BE2C (cell line): ENCODE measurements around the gene GIPR. TPM values are rescaled to one million over a fixed set of nuclear protein-coding genes. Genes with fewer than 3 reads are reported as not detected.
"Not testable (repeated sequence)": the region's sequence is repeated elsewhere in the genome, so short reads cannot be mapped to it uniquely, and the experiment has no call there.

ENCODE experiments used
- DNase-seq: peaks from one replicate; pipeline ENCODE4 v3.0.0-alpha.2; 2020
- H3K27me3 ChIP-seq: fragments of 250-450 bp; sonication (Bioruptor Pico); 2 replicates; pipeline ENCODE4 v1.5.1; 2020; ENCODE audit warnings: mild to moderate bottlenecking
- H3K36me3 ChIP-seq: fragments of 250-450 bp; sonication (Bioruptor Pico); 2 replicates; pipeline ENCODE4 v1.5.1; 2020; ENCODE audit warnings: mild to moderate bottlenecking
- H3K4me1 ChIP-seq: fragments of 250-450 bp; sonication (Bioruptor Pico); 2 replicates; pipeline ENCODE4 v1.5.1; 2020
- H3K4me3 ChIP-seq: 2 replicates; pipeline ENCODE4 v1.5.1; 2011; ENCODE audit warnings: low read depth, low read length
- H3K9me3 ChIP-seq: fragments of 250-450 bp; sonication (Bioruptor Pico); 2 replicates; pipeline ENCODE4 v1.5.1; 2020
- CTCF ChIP-seq: IDR thresholded peaks from 2 replicates; pipeline ENCODE4 v1.5.1; 2012; ENCODE audit warnings: mild to moderate bottlenecking, low read depth, low read length
- polyA plus RNA-seq: library from polyadenylated mRNA; unstranded; fragments of >200 nt; gene quantifications from one replicate; pipeline ENCODE4 v1.2.1, GENCODE V29; 2012; ENCODE audit warnings: low read depth, missing spikeins; ENCODE audit not compliant: insufficient read length, insufficient read depth

The GIPR gene
- polyA plus RNA-seq, result 1.2 TPM

GRCh38 chr19:45667620-45668341 is at the start of gene GIPR:
GIPR (plus strand) TSS chr19:45668221; CDS start chr19:45669521, 1,300 bp downstream.
- no peak for TF ChIP-seq CTCF
- Histone ChIP-seq H3K4me3 (peak within 1 kb of the TSS; percentile 58), H3K4me1 (no peaks in the 10 kb centered on the region; the same call in 1 of the 2 replicates), H3K36me3 (no peaks in the 10 kb centered on the region), H3K9me3 (no peaks in the 10 kb centered on the region; the same call in 1 of the 2 replicates), H3K27me3 (peaks cover 25% of the 10 kb centered on the region)
- peak; percentile 55 for DNase-seq

DNA sequence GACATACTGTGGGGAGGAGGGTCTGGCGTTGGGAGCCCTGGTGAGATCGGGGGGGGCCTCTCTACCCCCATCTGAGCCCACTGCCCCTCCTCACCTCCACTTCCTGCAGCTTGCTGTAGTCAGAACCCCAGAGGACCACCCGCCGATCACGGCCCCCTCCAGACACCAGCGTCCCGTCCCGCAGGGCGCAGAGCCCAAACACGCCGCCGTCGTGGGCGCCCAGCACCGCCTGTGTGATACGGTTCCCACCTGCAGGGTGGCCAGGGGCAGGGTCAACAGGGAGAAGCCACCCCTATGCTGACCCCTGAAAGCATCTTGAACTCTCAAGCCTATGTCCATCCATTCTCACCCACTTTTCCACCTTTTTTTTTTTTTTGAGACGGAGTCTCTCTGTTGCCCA is 46.6 kb upstream of the GIPR start:
- Histone ChIP-seq H3K4me1 (peaks cover 1% of the 10 kb centered on the region), H3K36me3 (no peaks in the 10 kb centered on the region), H3K27me3 (no peaks in the 10 kb centered on the region), H3K4me3 (no peak overlapping the region), H3K9me3 (no peaks in the 10 kb centered on the region)
- no peak for DNase-seq
- TF ChIP-seq CTCF, result no peak

- DNase-seq, result no peak
- no peak overlapping the region for H3K4me3 ChIP-seq
- no peaks in the 10 kb centered on the region for H3K9me3 ChIP-seq
- no peaks in the 10 kb centered on the region for H3K36me3 ChIP-seq
- no peaks in the 10 kb centered on the region for H3K4me1 ChIP-seq
- H3K27me3 ChIP-seq, result no peaks in the 10 kb centered on the region
- no peak for TF ChIP-seq CTCF
Measured at GRCh38 chr19:45621976-45622503, 46.0 kb upstream of the GIPR start.

- TF ChIP-seq CTCF, result no peak
Measured at GRCh38 chr19:45623984-45624383, 44.0 kb upstream of the GIPR start.

DNA sequence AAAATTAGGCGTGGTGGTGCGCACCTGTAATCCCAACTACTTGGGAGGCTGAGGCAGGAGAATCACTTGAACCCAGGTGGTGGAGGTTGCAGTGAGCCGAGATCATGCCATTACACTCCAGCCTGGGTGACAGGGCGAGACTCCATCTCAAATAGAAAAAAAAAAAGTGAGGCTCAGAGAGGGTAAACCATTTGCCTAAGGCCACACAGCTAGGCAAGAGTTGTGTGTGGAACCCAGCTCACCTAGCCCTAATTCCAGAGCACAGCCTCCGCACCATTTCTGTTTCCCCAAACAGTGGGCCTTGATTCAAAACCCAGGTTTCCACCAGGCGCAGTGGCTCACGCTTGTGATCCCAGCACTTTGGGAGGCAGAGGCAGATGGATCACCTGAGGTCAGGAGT is 39.8 kb upstream of the GIPR start:
- H3K4me3 ChIP-seq, H3K36me3 ChIP-seq, H3K4me1 ChIP-seq, H3K9me3 ChIP-seq, H3K27me3 ChIP-seq, DNase-seq: not testable (repeated sequence)

More at GRCh38 chr19:45623984-45624383, 44.0 kb upstream of the GIPR start:
- H3K36me3 ChIP-seq, result no peaks in the 10 kb centered on the region
- no peak overlapping the region for H3K4me3 ChIP-seq
- H3K4me1 ChIP-seq, result no peaks in the 10 kb centered on the region
- no peak for DNase-seq
- no peaks in the 10 kb centered on the region for H3K27me3 ChIP-seq
- H3K9me3 ChIP-seq, result no peaks in the 10 kb centered on the region

GRCh38 chr19:45629704-45630103 is 38.3 kb upstream of the GIPR start:
- H3K4me1 ChIP-seq, result no peaks in the 10 kb centered on the region
- H3K36me3 ChIP-seq, result no peaks in the 10 kb centered on the region
- H3K4me3 ChIP-seq, result no peak overlapping the region
- no peaks in the 10 kb centered on the region for H3K9me3 ChIP-seq
- H3K27me3 ChIP-seq, result no peaks in the 10 kb centered on the region
- TF ChIP-seq CTCF, result no peak
- no peak for DNase-seq
